ENCODE data around the gene SETD1A.

GRCh38 chr16:30914830-30915229 lies 42.7 kb upstream of the SETD1A start:
- TF ChIP-seq CTCF (conservative IDR thresholded peaks at IDR 0.05; ENCODE audit: low read depth, low read length): no peak
- no peak for TF ChIP-seq NFE2L2 (IDR thresholded peaks at IDR 0.05; ENCODE audit: low read depth, low read length)
- TF ChIP-seq POLR2A (IDR thresholded peaks at IDR 0.05; ENCODE audit: low read depth, low read length): no peak
- TF ChIP-seq CEBPB (IDR thresholded peaks at IDR 0.05; ENCODE audit: low read depth, low read length): no peak
- no peak for TF ChIP-seq RAD21 (IDR thresholded peaks at IDR 0.05; ENCODE audit: low read length)
- no peak for TF ChIP-seq ELK1 (IDR thresholded peaks at IDR 0.05; ENCODE audit: borderline replicate concordance, low read depth, low read length)
- TF ChIP-seq SMC3 (IDR thresholded peaks at IDR 0.05; ENCODE audit: low read depth, low read length): no peak
- TF ChIP-seq RCOR1 (IDR thresholded peaks at IDR 0.05; ENCODE audit: insufficient replicate concordance, low read length): no peak
- no peak for TF ChIP-seq CHD1 (IDR thresholded peaks at IDR 0.05; ENCODE audit: low read depth, low read length)
- TF ChIP-seq BHLHE40 (IDR thresholded peaks at IDR 0.05; ENCODE audit: low read depth, low read length): no peak

Measured in IMR-90 (cell line).